Fibroblast of skin of abdomen (primary cell): ENCODE data around the gene MEF2D.

ENCODE experiments used
- DNase-seq: peaks from one replicate; pipeline ENCODE4 v3.0.0-alpha.2; 2013

The MEF2D gene

DNA sequence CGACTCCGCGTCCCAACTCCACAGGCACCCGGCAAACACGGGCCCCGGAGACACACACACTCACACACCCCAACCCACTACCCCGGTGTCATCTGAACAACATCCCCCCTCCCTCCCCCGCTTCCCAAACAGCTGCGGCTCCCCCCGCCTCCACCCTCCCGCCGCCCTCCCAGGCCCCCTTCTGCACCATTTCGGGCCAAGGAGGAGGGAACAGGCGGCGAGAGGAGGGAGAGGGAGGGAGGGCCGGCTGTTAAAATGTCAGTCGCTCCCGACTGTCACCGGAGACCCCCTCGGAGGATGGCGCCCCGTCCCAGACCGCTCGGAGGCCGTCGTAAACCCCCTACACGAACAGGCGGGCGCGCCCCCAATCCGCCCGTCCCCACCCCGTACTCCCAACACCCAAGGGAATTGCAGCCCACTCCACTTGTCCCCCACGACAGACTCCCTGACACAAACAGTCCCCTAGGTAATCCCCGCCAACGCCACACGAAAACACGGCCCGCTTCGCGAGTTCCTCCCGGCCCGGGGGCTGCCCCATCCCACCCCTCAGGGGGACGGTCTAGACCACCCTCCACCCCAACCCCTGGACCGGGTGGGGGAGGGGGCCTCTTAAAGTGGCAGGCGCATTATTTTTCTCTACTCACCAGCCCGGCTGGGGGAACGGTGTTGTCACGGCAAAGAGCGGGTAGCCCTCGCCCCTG lies 583 bp downstream of the MEF2D start:
- DNase-seq = no peak

DNA sequence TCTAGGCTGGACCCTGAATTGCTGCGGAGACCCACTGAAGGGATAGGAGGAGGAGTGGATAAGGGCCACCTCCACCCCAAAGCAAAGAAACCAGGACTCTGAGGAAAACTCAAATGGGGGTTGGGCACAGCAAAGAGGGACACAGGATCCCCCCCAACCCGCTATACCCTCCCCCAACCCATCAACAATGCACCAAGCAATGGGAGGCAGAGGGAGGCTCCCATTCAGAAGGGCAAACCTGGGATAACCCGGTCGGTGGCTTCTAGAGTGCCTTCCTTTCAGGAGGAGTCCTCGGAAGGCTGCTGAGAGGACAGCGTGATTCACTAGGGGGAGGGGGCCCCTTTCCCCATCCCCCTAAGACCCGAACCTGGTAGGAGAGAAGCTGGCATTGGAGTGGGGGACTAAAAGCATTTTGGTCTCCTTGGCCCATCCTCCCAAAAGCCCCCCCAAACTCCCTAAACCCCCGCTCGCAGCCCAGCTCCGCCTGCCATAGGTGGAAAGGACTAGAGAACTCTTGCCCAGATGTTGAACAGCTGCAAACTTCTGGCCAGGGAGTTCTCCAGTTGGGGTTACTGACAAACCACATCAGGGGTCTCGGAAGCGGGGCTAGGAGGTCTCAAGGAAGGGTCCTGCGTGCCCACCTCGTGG lies 1.3 kb downstream of the MEF2D start:
- DNase-seq = no peak

DNA sequence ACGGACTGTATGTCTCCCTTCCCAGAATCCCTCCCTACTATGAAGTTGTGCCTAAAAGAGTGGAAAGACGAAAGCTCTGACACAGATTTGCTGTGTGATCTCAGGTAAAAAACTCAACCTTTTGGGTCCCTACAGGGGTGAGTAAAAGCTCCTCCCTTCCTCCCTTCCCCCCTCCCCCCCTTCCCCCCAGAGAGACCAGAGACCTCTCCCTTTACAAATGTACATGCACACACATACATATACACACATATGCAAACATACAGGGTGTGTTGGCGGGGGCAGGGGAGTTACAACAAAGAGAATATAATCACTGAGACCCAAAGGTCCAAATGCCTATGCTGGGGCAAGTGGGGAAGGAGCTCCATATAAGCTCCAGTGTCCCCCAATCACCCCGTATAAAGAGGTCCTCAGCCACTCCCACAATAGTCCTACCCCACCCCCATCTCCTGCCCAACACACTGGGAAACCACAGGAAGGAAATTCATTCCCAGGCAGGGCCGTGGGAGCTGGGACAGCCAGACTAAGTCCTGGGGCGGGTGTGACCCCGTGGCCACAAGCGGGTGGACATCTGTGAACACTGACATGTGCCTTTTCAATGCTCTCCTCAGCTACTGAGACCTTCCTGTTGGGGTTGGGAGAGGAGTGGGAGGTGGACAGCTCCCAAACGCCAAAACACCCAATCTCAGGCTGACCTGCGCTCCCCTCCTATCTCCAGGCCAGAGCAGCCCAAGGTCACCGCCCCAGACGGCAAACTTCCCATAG lies 2.0 kb downstream of the MEF2D start:
- DNase-seq = no peak

DNA sequence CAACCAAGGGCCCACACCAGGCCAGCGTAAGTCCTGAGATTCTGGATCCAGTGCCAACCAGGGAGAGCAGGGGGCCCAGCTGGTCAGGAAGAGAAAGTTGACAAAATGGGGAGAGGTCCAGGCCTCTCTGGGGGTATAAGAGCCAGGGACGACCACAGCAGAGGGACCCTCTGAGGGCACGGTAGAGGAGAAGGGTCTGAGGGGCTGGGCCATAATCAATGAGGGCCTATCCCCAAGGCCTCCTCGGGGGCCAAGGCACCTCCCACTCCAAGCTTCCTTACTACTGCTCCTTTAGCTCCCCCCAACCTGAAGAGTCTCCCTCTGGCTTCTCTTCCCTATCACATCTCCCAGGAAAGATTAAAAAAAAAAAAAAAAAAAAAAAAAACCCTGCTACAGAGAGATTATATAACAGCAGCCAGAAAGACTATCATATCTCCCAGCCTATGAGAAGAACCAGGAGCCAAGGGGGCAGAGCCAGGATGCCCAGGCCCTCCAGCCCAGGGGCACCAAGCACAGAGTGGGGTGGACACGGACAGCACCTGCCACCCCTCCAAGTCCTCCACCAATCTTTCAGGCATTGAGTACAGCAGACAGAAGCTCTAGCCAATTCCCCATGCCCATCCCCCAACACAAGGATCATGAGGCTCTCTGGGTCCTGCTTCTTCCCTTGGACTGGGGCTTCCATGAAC lies 2.7 kb downstream of the MEF2D start:
- DNase-seq = no peak

DNA sequence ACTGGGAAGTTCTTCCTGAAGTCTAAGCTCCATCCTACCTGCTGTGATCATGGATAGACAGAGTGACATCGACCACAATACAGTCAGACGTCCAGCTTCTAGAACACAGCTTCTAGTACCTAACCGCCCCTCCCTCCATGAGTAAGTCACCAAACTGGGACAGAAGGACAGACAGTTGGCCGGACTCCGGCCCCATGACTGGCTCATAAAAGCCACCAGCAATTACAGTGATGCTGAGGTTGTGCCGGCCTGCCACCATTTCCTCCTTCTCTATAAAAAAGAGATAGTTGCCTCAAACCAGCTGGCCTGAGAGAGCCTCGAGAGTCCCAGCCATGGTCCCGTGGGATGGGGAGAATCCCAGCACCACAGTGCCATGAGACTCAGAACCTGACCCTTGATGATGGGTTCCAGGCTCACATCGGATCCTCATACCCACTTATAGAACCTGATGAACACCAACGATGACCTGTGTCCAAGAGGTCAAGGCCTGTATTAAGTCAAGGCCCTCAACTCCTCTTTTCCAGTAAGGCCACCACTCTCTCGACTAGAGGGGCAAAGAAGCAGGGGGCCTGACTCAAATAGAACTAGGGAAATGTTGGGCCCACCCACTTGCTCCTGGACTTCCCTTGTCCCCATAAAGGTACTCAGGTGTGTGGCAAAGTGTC lies 3.4 kb downstream of the MEF2D start:
- DNase-seq = no peak

DNA sequence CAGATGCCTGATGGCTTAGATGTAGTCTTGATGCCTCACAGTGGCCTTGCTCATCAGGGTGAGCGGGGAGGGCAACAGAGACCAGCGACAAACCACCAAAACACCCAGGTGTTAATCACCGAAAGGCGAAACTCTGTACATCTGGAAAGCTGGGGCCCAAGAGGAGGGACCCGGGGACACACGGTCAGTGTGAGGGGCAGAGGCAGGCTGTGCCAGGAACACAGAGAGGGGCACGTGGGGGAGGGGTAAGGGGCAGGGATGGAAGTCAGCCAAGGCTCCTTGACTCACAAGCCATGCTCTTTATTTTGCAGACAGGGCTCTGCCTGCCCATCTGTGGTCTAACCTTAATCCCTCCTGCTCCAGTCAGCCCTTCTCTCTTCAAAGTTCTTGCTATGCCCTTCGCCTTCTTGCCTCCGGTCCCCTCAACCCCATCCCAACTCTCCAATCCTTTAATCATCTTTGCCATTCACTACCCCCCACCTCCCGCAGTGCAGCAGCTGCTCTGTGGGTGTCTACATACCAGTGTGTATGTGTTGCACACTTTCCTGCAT lies 4.3 kb downstream of the MEF2D start:
- DNase-seq = peak; percentile 44

DNA sequence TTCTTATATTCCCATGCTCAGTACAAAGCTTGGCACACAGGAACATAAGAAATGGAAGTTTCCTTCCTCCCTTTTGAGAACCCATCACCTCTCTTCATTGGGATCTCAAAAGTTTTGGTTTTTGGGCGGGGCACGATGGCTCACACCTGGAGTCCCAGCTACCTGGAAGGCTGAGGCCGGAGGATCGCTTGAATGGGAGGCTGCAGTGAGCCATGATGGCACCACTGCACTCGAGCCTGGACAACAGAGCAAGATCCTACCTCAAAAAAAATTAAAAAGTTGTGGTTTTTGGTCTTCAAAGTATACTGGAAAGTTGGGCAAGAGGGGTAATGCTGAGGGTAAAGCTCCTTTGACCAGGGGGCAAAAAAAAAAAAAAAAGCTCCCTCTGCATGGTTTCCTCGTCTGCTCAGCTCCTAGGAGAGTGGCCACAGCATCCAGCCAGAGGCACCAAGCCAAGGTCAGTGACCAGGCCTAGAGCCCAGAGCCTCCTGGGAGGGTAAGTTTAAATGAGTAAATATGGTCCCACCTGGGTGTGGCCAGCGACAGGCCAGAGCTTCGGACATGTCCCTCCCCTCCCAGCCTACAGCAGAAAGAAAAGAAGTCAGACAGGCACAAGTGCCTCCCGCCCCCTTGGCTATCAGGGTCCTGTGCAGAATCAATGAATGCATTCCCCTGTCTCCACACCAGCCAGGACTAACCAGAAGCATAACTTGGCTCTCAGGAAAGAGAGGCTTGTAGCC lies 5.0 kb downstream of the MEF2D start:
- DNase-seq = no peak

DNA sequence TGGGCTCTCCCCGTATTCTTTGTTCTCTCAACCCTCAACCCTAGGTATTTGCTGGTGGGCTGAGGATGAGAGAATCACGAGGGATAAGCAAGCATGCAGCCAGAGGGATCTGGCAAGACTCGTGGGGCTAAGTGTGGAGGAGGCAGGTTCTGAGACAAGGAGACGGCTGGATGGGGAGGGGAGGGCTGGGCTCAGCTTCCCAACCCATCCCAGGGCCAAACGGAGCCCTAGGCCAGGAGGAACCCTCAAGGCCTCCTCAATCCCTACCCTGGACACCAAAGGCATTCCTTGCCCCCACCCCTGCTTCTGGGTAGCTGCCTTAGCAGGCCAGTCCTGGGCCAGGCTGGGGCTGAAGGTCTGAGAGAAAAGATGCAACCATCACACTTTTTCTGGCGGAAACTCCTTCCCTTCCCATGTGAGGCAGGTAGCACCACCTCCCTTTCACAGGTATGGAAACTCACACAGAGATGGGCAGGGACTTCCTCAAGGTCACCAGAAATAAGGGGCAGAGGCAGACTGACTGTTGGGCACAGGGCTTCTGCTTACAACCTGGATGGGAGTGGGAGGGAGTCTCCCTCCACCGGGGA lies 6.2 kb downstream of the MEF2D start:
- DNase-seq = no peak

DNA sequence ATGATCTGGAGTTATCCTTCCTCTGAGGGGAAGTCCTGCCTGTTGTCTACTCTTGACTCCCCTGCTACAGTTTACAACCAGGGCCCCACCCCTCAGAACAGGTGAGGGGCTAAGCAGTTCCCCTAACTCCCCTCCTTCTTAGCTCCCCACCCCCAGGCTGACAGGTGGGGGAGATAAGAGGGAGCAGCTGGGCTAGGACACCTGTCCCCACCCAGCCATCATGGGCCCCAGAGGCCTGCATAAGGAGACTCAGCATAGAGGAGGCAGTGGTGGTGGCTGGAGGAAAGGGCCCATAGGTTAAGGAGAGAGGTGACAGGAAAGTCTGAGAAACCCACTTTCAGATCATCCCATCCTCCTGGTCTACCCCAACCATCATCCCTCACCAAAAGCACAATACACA lies 6.8 kb downstream of the MEF2D start:
- DNase-seq = no peak

DNA sequence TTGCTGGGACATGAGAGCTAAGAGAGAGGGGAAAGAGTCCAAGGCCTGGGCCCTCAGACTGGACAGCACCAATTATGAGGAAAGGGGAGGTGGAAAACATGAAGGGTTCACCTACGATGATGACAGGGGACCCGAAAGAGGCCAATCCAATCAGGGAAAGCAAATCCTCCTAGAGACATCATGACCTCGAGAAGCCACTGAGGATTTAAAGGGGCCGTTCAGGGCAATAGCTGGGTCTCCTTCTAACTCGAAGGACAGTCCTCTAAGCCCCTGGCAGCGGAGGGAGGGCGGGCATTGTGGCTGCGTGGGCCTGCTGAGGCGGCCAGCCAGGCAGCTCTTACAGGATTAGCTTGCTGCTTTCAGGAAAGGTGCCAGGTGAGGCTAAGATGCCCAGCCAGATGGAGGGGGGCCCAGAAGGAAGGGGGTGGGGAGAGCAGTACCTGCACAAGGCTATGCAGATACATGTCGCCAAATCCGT lies 7.4 kb downstream of the MEF2D start:
- no peak for DNase-seq

DNA sequence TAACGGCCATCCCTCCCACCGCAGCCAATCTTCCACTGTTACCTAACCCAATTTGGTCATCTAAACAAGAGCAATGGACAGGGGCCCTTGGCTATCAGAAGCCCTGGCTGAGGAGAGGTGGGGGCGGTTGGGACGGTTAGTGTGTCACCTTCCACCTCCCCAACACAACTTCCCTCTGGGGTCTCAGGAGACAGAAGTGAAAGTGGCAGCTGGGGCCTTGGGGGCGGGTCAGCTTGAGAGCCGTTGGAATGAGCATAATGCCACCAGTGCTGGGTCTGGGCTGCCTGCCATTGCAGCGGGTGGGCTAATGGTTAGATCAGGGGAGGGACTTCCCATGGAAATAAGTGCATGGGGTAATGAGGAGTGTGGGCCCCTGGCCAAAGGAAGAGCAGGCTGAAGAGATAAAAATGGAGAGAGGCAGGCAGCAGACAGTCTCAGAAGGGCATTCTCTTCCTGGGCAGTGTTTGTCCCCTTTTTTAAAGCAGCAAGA lies 7.9 kb downstream of the MEF2D start:
- no peak for DNase-seq

DNA sequence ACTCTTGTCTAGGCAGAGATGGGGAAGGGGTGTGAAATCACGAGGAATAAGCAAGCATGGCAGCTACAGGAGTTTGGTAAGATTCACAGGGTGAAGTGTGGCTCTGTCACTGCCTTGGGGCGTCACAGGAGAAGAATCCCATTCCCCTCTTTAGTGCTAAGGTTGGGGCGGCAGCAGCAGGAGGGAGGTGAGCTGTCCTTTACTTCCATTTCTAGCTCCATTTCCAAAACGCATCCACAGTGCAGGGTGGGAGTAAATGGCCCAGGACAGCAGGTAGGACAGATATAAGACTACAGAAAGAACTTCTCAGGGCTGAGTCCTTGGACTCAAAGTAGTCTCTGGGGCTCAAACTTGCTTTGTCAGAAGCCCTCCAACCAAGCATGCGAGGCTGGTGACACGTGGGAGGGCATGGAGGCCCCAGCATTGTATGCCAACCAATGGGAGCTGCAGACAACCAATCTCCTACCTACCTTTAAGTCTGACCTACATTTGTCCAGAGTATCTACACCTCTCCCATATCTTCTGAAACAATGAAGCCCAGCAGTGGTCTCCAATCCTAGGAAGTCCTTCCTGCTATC lies 8.5 kb downstream of the MEF2D start:
- no peak for DNase-seq

DNA sequence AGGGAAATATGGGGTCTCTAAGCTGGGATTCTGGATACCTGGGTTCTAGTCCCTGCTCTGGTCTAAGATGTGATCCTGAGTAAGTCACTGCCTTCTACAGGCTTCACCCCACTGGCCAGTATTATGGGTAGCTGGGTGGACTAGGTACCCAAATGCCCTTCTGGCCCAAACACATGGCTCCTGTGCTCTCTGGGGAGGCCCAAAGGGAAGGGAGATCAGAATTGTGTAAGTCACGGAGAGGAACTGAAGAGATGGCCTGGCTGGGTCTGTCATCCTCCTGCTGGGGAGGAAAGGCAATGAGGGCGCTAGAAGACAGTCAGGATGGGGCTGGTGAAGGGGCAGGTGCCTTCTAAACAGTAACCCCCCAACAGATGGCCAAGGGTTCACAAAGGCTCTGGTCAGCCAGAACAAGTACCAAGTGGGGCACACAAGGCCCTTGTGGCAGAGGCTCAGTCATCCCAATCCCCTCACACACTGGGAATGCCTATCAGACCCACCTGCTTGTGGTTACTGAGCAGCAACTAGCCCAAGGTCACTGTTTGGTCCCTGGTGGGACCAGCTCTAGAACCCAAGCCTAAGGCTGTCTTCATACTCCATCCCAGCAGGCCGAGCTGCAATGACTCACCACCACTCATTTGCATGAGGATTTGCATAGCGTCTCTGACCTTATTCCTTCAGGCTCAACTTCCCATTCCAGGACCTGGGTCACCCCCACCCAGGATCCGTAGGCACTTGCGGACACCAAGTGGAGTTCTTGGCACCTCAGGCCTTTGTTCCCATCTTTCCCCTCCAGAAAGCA lies 9.2 kb downstream of the MEF2D start:
- DNase-seq = no peak

DNA sequence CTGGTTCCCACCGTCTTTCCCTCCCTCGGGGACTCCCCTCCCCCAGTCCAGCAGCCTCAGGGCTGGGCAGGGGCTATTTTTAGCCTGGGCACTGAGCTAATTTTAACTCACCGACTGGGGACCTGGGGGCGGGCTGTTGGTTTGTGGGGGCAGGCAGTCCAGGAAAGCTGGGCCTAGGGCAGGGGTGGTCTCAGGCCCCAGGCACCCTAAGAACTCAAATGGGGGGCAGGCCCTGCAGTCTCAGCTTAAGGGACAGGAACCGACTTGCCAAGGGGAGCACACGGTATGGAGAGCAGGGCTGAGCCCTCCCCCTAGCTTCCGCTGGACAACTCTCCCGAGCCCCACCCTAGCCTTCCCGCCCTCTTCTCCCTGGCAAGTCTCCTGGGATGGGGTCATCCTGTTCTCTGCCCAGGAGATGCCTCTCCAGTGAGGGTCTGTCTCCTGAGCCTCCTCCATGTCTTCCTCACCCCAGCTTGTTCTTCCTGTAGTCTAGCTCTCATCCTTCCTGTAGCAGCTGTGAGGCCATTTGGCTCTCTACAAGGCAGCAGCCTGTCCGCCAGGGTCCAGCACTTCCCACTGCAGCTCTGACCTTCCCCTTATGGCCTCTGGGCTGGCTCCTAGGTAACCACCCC lies 10.1 kb downstream of the MEF2D start:
- peak; percentile 6 for DNase-seq

DNA sequence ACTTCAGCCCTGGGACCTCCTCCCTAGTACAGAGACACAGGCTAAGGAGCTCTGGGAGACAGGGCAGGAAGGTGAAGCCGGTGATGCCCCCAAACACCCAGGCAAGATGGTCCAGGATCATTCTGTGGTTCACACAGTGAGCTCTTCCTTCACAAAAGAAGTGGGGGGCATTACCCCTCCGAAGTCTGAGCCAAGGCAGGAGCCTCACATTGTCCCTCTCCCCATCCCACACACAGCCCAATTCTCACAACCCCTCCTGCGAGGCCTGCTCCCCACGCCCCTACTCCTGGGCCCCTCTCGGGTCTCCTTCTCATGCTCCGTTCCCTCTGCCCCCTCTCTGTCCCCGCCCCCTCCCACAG lies 10.7 kb downstream of the MEF2D start:
- no peak for DNase-seq

DNA sequence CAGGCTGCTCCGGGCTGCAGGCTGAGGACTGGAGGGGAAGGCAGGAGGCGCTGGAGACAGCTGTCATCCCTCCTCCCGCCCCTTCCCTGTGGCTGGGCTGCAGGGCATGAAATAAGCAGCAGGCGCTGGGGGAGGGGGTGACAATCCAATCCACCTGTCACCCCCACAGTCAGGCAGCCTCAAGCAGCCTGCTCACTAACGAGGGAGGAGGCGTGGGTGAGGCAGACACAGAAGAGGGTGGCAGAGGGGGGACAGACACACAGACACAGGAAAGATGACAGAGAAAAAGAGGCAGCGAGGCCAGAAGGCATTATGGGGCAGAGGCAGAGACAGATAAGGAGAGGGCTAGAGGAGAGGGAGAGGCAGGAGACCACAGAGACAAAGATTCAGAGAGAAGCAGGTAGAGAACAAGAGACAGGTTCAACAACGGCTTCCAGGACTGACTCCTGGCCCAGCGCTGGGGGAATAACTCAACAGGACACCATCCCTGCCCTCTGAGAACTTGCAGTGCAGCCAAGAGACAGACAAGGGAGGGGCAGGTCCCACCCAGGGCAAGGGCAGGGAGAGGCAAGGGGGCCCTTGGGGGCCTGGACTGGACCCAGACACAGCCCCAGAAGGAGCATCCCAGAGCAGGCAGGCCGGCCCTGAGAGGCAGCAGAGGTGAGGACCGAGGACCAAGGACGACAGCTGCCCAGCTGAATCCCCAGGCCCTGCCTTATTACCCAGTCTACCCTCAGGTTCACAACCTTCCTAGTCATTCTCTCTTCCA lies 11.2 kb downstream of the MEF2D start:
- DNase-seq = no peak

DNA sequence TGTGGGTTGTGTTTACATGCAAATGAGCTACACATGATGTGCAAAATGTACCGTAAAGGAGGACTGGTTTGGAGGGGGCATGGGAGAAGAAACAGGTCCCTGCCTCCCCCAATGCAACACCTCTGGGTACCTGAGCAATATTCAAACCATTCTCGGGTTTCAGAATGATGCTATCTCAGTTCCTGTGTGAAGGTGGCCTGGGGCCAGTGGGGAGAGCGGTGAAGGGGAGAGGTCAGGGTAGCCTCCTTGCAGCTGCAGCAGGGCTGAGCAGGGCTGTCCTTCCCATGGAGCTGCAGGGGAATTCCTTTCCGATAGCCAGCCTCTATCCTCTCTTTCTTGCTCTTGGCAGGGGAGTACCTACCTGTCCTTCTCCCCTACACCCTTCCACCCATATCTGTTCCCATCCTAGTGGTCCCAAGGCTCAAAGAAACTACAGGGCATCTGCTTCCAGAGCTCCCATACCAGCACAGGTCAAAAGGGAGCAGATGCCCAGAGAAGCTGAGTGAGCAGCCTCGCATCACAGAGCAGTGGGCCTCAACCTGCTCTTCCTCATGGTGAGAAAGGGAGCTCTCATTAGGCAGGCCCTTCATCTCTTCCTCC lies 11.9 kb downstream of the MEF2D start:
- DNase-seq = no peak

DNA sequence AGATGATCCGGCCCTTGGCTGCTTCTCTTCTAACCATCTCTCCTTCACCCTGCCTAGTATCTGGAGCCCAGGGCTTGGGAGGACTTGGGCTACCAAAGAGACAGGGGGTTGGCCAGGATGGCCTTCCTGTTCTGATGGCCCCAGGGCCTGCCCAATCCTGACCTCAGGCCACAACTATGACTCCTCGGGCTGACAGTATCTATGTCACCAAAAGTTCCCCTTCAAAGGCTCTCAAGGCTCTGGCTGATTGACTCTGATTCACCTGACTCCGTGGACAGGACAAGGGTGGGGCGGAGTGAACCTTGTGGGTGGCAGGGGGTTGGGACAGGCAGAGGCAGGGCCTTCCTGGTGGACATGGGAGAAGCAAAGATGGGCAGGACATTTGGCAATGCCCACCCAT lies 12.7 kb downstream of the MEF2D start:
- DNase-seq = no peak
